Mesodermal cell (in vitro differentiated cells): ENCODE measurements around the gene RHBDF2.

Experiments used
- H3K27ac ChIP-seq: 2 replicates; pipeline ENCODE4 v1.7.0; 2013; ENCODE audit warnings: mild to moderate bottlenecking, low read depth, low read length, moderate library complexity; ENCODE audit not compliant: severe bottlenecking
- H3K36me3 ChIP-seq: 2 replicates; pipeline ENCODE4 v1.7.1; 2013; ENCODE audit warnings: mild to moderate bottlenecking, low read length, moderate library complexity; ENCODE audit not compliant: control insufficient read depth, insufficient read depth
- H3K4me1 ChIP-seq: one replicate; pipeline ENCODE4 v1.7.1; 2013; ENCODE audit warnings: mild to moderate bottlenecking, low read length; ENCODE audit not compliant: insufficient read depth, control insufficient read depth, poor library complexity, severe bottlenecking
- H3K4me3 ChIP-seq: 2 replicates; pipeline ENCODE4 v1.7.0; 2013; ENCODE audit warnings: low read length, control low read depth, mild to moderate bottlenecking; ENCODE audit not compliant: insufficient read depth, poor library complexity, severe bottlenecking; ENCODE audit errors: extremely low read depth
- H3K9me3 ChIP-seq: 2 replicates; pipeline ENCODE4 v1.7.1; 2013; ENCODE audit warnings: mild to moderate bottlenecking, low read length, moderate library complexity; ENCODE audit not compliant: control insufficient read depth
- WGBS, 2 experiments: methylation state at CpG; one replicate each; pipeline ENCODE4 v1.1.5; 2013; ENCODE audit warnings: missing lambda C conversion rate in 2 of 2; ENCODE audit not compliant: insufficient coverage in 2 of 2; 5-methylcytosine and 5-hydroxymethylcytosine counted together

The RHBDF2 gene

DNA sequence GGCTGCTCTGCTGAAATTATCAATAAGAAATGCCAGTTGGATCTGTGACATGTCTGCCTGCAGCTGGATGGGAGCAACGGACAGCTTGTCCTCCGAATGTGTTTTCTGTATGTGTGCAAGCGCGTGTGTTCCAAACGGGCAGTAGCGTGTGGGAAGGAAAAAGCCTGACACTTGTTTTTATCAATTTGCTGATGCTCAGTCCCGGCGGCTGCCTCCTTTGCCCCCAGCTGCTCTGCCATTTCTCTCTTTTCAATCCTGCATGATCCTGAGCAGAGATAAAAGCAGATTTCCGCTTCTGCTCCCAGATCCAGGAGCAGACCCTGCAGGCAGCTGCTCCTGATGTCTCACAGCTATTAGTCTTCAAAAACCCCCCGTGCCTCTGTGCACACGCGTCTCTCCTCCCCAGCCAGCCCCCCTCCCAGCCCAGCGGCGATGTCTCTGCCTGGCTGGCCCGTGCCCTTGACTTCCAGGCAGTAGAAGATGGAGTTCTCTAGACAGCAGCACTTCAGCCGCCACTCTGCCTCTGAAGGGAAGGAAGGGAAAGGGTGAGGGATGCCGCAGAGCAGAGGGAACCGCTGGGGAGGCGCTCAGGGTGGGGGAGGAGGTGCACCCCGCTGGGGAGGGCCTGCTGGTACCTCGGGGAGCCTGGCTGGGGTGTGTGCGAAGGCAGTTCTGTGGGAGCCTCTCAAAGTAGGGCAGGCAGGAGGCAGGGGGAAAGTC lies 42.8 kb upstream of the RHBDF2 start:
- H3K27ac ChIP-seq: peak overlapping the region; percentile 58
- no peaks in the 10 kb centered on the region for H3K36me3 ChIP-seq
- H3K9me3 ChIP-seq: no peaks in the 10 kb centered on the region
- 29 to 31% methylated on average over 16 to 17 of the region's 22 CpGs for WGBS, 2 experiments
- no peak overlapping the region for H3K4me3 ChIP-seq
- peaks cover 63% of the 10 kb centered on the region for H3K4me1 ChIP-seq

- H3K4me3 ChIP-seq: no peak overlapping the region
- WGBS, 2 experiments: 48 to 68% methylated on average over 5 to 6 of the region's 6 CpGs
- H3K36me3 ChIP-seq: no peaks in the 10 kb centered on the region
- H3K4me1 ChIP-seq: peaks cover 62% of the 10 kb centered on the region
- peak overlapping the region; percentile 58 for H3K27ac ChIP-seq
- no peaks in the 10 kb centered on the region for H3K9me3 ChIP-seq
Measured at GRCh38 chr17:76543482-76543825, 42.2 kb upstream of the RHBDF2 start.

DNA sequence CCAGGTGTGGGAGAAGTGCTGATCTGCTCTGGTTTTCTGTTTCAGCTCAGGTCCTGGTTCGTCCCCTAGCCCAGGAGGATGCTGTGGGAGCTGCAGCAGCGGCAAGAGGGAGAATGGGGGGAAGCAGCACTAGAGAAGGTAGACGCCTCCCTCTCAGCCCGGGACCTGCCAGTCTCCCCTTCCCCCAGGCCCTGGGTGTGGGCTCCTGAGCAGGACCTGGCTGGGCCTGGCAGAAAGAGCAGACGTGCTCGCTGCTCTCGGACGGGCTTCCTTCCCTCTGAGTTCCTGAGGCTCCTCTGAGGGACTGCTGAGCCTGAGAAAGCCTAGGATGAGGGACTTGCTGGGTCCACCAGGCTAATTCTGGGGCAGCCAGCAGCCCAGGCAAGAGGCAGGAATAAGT lies 41.8 kb upstream of the RHBDF2 start:
- H3K9me3 ChIP-seq: no peaks in the 10 kb centered on the region
- H3K27ac ChIP-seq: no peak overlapping the region
- no peaks in the 10 kb centered on the region for H3K36me3 ChIP-seq
- H3K4me1 ChIP-seq: peaks cover 65% of the 10 kb centered on the region
- WGBS, 2 experiments: 84 to 88% methylated on average over 7 to 8 of the region's 8 CpGs
- H3K4me3 ChIP-seq: no peak overlapping the region

GRCh38 chr17:76542566-76542971 lies 41.3 kb upstream of the RHBDF2 start:
- no peak overlapping the region for H3K27ac ChIP-seq
- WGBS, 2 experiments: 86% methylated on average over 10 of the region's 10 CpGs
- no peaks in the 10 kb centered on the region for H3K36me3 ChIP-seq
- H3K4me1 ChIP-seq: peaks cover 65% of the 10 kb centered on the region
- H3K9me3 ChIP-seq: no peaks in the 10 kb centered on the region
- H3K4me3 ChIP-seq: no peak overlapping the region

DNA sequence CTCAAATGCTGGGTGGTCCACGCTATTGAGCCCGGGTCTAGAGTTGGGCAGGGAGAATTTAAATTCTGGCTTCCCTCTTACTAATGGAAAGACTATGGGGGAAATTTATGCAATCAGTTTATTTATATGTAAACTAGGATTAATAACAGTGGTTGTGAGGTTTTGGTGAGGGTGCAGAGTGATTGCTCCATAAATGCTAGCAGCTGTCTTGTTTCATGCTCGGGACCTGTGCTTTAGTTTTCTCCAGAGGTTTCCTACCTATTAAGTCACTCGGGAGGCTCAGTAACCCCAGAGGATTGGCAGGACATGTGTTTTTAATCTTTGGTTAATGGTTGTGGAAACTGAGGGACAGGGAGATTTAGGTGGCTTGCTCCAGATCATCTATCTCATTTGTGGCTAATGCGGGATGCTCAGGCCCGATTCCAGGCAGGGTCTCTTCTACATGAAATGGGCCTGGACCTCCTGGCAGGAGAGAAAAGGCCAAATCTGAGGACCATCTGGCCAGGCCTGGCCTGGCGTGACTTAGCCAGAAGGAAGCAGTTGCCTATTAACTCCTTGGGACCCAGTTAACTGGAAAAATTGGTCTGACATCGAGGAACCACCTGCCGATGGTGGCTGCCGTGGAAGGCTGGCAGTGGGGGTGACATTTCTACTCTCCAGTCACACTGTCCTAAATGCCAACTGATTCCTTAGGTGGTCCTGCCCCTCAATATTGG lies 40.7 kb upstream of the RHBDF2 start:
- Histone ChIP-seq H3K9me3 (no peaks in the 10 kb centered on the region), H3K4me1 (peaks cover 59% of the 10 kb centered on the region), H3K36me3 (no peaks in the 10 kb centered on the region), H3K27ac (no peak overlapping the region), H3K4me3 (no peak overlapping the region)
- WGBS, 2 experiments: 96% methylated on average over 9 to 10 of the region's 10 CpGs

GRCh38 chr17:76540381-76541300 lies 39.4 kb upstream of the RHBDF2 start:
- WGBS, 2 experiments: 15% methylated on average over 14 to 18 of the region's 27 CpGs
- Histone ChIP-seq H3K9me3 (no peaks in the 10 kb centered on the region), H3K4me3 (no peak overlapping the region), H3K4me1 (peaks cover 49% of the 10 kb centered on the region), H3K27ac (no peak overlapping the region), H3K36me3 (no peaks in the 10 kb centered on the region)

DNA sequence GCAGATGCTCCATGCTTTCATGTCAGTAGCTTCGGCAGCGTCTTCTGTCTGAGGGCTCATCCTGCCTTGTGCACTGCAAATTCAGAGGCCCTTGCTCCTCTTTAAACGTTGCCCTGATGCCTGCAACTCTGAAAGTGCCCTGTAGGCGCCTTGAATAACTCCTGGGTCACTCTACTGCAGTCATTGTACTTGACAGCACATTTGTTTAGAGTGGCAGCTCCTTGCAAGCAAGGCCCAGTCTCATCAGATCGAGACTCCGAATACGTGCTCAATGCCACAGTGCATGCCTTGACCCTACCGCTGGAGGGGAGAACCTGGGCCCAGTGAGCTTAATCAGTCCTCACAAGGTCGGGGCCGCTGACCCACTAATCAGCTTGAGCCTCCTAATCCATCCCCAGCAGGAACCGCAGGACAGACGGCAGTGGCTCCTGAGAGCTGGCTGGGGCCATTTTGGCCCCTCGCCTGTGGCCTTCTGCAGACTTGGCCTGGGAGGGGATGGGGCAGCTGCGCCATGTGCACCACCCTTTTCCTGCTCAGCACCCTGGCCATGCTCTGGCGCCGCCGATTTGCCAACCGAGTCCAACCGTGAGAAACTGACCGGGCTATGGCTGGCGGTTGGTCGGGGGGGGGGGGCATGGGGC lies 38.5 kb upstream of the RHBDF2 start, which contains the start of gene PRCD:
TSS of gene PRCD (plus strand) at position 414 of the 641 bp plus-strand sequence. CDS start at position 512, 98 bp downstream.
- H3K9me3 ChIP-seq: no peaks in the 10 kb centered on the region
- no peaks in the 10 kb centered on the region for H3K36me3 ChIP-seq
- no peak within 1 kb of the TSS for H3K27ac ChIP-seq
- peaks cover 41% of the 10 kb centered on the region for H3K4me1 ChIP-seq
- whole genome bisulfite sequencing, 2 experiments: 82 to 89% methylated on average over 12 to 16 of the region's 22 CpGs
- H3K4me3 ChIP-seq: peak within 1 kb of the TSS; percentile 45

GRCh38 chr17:76538941-76539570 lies 37.8 kb upstream of the RHBDF2 start:
- Histone ChIP-seq H3K27ac (no peak overlapping the region), H3K4me1 (peaks cover 35% of the 10 kb centered on the region), H3K9me3 (no peaks in the 10 kb centered on the region), H3K4me3 (peak overlapping the region; percentile 45), H3K36me3 (no peaks in the 10 kb centered on the region)
- 87 to 94% methylated on average over 6 of the region's 9 CpGs for WGBS, 2 experiments

DNA sequence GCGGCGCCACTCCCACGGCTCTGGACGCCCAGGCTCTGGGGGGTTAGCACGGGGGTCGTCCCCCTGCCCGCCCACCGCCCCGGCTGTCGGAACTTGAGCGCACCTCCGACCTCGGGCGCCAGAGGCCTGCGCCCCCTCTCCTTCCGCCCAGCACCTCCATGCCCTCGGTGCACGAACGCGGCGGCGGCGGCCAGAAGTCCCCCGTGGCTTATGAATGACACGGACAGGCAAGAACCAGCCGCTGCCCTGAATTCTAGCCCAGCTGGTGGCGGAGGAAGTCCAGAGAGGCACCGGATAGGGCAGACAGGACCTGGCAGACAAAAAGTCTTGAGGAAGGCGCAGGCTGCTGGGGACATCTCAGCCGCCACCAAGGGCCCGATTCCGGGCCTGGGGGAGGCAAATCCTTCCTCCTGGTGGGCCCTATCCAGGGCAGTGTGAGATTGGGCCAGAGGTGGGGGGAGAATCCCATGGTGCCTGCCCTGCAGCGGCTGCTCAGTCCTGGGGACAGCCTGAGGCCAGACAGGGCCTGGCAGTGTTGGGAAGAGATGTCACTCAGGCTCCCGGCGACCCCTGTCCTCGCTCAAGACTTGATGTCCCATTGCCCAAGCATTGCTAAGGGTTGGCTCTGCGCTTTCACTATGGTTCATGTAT lies 37.2 kb upstream of the RHBDF2 start:
- H3K4me3 ChIP-seq: peak overlapping the region; percentile 45
- H3K9me3 ChIP-seq: no peaks in the 10 kb centered on the region
- H3K27ac ChIP-seq: no peak overlapping the region
- H3K4me1 ChIP-seq: peaks cover 29% of the 10 kb centered on the region
- WGBS, 2 experiments: 14 to 16% methylated on average over 35 to 37 of the region's 37 CpGs
- H3K36me3 ChIP-seq: no peaks in the 10 kb centered on the region
